ENCODE results near the gene SPRR2G.
"Not testable (repeated sequence)": the region's sequence is repeated elsewhere in the genome, so short reads cannot be mapped to it uniquely, and the experiment has no call there.

- TF ChIP-seq, protein P1, sequence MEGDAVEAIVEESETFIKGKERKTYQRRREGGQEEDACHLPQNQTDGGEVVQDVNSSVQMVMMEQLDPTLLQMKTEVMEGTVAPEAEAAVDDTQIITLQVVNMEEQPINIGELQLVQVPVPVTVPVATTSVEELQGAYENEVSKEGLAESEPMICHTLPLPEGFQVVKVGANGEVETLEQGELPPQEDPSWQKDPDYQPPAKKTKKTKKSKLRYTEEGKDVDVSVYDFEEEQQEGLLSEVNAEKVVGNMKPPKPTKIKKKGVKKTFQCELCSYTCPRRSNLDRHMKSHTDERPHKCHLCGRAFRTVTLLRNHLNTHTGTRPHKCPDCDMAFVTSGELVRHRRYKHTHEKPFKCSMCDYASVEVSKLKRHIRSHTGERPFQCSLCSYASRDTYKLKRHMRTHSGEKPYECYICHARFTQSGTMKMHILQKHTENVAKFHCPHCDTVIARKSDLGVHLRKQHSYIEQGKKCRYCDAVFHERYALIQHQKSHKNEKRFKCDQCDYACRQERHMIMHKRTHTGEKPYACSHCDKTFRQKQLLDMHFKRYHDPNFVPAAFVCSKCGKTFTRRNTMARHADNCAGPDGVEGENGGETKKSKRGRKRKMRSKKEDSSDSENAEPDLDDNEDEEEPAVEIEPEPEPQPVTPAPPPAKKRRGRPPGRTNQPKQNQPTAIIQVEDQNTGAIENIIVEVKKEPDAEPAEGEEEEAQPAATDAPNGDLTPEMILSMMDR (IDR thresholded peaks at IDR 0.05; ENCODE audit: low read depth, low read length): not testable (repeated sequence)
- TF ChIP-seq POLR2A (IDR thresholded peaks at IDR 0.05; ENCODE audit: extremely low read depth, insufficient read length); MAX (IDR thresholded peaks at IDR 0.05; ENCODE audit: low read depth, low read length); MYC (IDR thresholded peaks at IDR 0.05; ENCODE audit: low read depth, low read length): not testable (repeated sequence)
Observed at GRCh38 chr1:153112454-153112853, 38.2 kb downstream of the SPRR2G start.

All from NB4 (cell line).